Retinal pigment epithelial cell (primary cell): Measurements from ENCODE around the gene RRM1.

ENCODE experiments used
- DNase-seq: peaks from one replicate; pipeline ENCODE4 v3.0.0-alpha.2; 2010; ENCODE audit warnings: low read depth
- H3K4me3 ChIP-seq: 2 replicates; pipeline ENCODE4 v1.5.1; 2011; ENCODE audit warnings: mild to moderate bottlenecking, low read length, control low read depth, moderate library complexity
- TF ChIP-seq, protein P1 (sequence below): conservative IDR thresholded peaks from 2 replicates; pipeline ENCODE4 v1.5.1; 2011; ENCODE audit warnings: low read depth, low read length, control low read depth, inconsistent platforms

RRM1 gene

DNA sequence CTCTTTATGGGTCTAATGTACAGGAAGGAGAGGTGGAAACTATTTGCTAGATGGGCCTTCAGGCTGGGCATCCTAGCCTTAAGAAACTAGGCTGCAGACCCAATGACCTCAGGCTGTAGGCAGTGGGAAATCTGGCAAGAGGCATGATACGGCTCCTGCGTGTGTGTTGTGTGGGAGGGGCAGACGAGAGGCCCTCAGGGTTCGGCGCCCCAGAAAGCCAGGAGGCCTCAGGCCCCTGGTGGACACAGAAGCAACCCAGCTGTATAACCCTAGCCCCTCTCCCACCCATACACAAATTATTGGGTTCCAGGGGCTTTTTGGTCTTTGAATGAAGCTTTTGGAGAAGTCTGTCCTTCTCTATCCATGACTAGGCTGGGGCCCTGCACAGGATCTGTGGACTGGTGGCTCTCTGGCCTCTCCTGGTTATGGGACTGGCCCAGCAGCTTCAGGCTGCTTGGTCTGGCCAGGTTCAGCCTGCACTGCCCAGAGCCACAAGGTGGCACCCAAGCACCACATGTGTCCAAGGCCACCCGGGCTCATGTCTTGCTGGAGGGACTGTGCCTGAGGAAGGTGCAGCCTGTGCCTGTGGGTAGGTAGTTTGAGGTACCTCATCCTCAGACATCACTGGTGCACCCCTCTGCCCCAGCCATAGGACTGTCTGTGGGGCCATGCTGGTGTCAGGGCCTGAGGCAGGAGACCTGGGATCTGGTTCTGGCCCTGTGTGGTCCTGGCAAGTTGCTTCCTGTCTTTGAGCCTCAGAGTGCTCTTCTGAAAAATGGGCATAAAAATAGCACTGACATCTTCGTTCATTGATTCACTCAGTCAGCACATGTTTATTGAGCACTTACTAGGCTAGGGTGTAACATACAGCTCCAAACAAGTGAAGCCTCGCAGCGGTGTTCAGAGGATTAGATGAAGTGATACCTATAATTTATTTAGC lies 87.5 kb downstream of the RRM1 start:
- TF ChIP-seq, protein P1, sequence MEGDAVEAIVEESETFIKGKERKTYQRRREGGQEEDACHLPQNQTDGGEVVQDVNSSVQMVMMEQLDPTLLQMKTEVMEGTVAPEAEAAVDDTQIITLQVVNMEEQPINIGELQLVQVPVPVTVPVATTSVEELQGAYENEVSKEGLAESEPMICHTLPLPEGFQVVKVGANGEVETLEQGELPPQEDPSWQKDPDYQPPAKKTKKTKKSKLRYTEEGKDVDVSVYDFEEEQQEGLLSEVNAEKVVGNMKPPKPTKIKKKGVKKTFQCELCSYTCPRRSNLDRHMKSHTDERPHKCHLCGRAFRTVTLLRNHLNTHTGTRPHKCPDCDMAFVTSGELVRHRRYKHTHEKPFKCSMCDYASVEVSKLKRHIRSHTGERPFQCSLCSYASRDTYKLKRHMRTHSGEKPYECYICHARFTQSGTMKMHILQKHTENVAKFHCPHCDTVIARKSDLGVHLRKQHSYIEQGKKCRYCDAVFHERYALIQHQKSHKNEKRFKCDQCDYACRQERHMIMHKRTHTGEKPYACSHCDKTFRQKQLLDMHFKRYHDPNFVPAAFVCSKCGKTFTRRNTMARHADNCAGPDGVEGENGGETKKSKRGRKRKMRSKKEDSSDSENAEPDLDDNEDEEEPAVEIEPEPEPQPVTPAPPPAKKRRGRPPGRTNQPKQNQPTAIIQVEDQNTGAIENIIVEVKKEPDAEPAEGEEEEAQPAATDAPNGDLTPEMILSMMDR, result peak; percentile 84
- peak; percentile 16 for DNase-seq
- no peak overlapping the region for H3K4me3 ChIP-seq

DNA sequence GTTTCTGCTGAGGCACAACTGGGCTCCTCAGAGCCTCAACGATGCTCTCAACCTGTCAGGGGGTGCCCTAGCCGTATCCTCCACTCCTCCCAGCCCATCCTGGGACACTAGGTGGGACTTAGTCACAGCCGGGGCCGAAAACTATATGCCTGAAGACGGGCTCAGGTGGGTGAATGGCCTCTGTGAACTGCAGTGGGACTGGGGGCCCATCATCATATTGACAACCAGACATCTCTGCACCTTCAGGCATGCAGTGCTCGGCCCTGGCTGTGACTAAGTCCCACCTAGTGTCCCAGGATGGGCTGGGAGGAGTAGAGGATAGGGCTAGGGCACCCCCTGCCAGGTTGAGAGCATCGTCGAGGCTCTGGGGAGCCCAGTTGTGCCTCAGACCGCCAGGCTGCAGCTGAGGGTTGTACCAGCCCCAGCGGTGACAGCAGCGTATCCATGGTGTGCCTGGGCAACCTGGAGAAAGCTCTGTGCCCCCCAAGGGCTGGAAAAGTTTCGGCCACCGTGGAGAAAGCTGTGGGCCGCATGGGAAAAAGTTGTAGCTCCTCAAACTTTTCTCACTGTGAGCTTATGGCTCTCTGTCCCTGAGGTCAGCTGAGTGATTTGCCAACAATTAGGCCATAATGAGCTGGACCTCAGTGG lies 88.9 kb downstream of the RRM1 start:
- no peak overlapping the region for H3K4me3 ChIP-seq
- no peak for DNase-seq
- TF ChIP-seq, protein P1, result no peak

- TF ChIP-seq, protein P1, result no peak
- H3K4me3 ChIP-seq, result no peak overlapping the region
- DNase-seq, result no peak
Measured at GRCh38 chr11:4184163-4184916, 89.7 kb downstream of the RRM1 start.

DNA sequence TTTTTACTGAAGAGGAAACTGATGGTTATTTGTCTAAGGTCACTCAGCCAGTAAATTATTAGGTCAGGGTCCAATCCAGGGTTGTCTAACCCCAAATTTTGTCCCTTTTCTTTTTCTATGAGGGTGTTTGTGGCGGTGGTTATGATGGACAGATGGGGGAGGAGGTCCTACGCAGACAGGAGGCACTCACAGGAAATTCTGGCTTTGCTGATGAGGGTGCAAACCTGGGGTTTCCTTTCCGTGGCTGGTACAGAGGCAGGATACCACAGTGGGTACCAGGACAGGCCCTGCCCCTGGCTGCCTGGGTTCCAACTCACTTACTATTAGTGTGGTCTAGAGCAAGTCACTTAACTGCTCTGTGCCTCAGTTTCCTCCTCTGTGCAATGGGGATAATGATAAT lies 91.0 kb downstream of the RRM1 start:
- DNase-seq, result no peak
- H3K4me3 ChIP-seq, result no peak overlapping the region
- TF ChIP-seq, protein P1, result no peak

GRCh38 chr11:4186464-4187054 lies 92.0 kb downstream of the RRM1 start:
- peak overlapping the region; percentile 60 for H3K4me3 ChIP-seq
- DNase-seq, result no peak
- TF ChIP-seq, protein P1, result no peak

DNA sequence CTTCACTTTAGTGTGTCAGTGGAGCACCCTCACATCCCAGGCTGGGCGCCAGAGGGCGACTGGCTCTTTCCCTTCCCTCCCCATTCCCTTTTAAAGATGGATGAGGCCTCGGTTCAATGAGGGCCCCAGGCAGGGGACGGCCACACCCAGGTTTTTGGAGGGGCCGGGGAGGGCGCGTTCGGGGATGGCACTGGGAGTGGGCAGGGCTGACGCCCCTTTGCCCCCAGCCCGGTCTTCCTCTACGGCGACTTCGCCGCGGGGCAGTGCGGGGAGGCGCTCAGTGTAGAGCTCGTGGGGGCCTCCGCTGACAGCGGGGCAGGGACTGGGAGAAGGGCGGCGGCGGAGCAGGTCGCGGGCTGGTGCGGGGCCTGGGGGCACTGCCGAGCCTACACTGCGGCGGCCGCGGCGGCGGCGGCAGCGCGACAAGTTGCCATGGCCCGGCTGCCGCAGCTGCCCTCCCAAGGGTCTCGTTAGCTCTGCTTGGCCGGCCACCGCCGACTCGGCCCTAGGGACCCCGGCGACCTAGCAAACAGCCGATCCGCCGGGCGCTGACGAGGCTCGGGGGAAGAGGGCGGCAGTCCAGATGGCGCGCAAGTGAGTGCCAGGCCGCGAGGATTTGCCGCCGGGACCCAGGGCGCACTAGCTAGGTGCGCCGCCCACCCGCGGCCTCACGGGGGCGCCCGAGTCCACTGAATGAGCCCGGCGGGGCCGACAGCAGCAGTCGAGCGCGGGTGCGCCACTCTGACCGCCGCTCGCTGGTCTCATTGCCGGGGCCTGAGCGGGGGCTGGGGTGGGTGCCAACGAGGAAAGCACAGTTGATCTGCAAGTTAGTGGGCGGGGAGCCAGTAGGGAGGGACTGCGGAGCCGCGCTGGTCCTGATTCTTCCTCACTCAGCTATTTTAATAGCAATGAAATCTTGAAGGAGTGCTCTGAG lies 92.7 kb downstream of the RRM1 start:
- TF ChIP-seq, protein P1, result peak; percentile 76
- peak; percentile 64 for DNase-seq
- H3K4me3 ChIP-seq, result peak overlapping the region; percentile 60
